ENCODE measurements around the gene NAP1L1. TPM values are rescaled to one million over a fixed set of nuclear protein-coding genes. Genes with fewer than 3 reads are reported as not detected.

Gene NAP1L1
- total RNA-seq, 1 donor from 2014 or later, result 429 TPM

DNA sequence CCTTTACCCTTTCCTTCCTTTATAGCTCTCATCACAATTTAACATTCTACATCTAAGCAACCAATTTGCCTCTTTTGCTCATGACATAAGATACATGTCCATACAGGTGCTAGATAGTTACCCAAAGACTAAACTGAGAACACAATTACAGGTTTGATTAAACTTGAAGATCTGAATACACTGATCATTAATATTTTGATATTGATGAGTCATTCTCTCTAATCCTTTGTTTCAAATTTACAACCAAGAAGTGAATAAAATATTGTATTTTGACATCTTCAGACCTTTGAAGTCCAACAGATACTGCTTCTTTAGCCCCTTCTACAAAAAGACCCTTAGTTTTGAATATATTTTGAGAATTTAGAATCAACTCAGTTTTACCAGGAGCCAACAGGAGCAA lies 2.6 kb downstream of the NAP1L1 start:
- no peak for DNase-seq
- intact Hi-C loops (cut with DNase I), result no loop called here
- H3K36me3 ChIP-seq, result peaks cover 10% of the 10 kb centered on the region
- no peak for ATAC-seq
- H3K9me3 ChIP-seq, result peaks cover 10% of the 10 kb centered on the region
- H3K27ac ChIP-seq, result no peak overlapping the region
- no peaks in the 10 kb centered on the region for H3K27me3 ChIP-seq (ENCODE audit: low read depth)
- H3K4me3 ChIP-seq, result peak overlapping the region; percentile 92
- H3K4me1 ChIP-seq, result peaks cover 53% of the 10 kb centered on the region
- TF ChIP-seq, protein P1, sequence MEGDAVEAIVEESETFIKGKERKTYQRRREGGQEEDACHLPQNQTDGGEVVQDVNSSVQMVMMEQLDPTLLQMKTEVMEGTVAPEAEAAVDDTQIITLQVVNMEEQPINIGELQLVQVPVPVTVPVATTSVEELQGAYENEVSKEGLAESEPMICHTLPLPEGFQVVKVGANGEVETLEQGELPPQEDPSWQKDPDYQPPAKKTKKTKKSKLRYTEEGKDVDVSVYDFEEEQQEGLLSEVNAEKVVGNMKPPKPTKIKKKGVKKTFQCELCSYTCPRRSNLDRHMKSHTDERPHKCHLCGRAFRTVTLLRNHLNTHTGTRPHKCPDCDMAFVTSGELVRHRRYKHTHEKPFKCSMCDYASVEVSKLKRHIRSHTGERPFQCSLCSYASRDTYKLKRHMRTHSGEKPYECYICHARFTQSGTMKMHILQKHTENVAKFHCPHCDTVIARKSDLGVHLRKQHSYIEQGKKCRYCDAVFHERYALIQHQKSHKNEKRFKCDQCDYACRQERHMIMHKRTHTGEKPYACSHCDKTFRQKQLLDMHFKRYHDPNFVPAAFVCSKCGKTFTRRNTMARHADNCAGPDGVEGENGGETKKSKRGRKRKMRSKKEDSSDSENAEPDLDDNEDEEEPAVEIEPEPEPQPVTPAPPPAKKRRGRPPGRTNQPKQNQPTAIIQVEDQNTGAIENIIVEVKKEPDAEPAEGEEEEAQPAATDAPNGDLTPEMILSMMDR (IDR thresholded peaks at IDR 0.05), result no peak

DNA sequence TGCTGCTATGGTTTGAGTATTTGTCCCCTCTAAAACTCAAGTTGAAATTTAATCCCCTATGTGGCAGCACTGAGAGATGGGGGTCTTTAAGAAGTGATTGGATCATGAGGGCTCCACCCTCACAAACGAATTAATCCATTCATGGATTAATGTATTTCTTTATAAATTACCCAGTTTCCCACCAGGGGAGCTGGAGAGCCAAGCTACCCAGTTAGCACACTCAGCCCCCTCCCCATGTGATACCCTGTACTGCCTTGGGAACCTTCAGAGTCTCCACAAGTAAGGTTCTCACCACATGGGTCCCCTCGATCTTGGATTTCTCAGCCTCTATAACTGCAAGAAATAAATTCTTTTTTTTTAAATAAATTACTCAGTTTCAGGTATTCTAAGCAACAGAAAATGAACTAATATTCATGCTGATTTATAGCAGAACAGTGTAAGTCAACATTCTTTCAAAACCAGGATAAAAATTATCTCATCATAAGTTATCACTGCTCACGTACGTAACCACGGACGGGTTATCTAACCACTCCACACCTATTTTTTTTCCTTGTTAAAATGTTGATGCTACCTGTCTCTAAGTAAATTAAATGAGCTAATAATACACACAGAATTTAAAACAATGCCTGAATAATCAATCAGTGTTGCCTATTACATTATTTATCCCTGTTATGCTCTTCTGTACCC lies 3.6 kb downstream of the NAP1L1 start:
- intact Hi-C loops (cut with DNase I), result no loop called here

DNA sequence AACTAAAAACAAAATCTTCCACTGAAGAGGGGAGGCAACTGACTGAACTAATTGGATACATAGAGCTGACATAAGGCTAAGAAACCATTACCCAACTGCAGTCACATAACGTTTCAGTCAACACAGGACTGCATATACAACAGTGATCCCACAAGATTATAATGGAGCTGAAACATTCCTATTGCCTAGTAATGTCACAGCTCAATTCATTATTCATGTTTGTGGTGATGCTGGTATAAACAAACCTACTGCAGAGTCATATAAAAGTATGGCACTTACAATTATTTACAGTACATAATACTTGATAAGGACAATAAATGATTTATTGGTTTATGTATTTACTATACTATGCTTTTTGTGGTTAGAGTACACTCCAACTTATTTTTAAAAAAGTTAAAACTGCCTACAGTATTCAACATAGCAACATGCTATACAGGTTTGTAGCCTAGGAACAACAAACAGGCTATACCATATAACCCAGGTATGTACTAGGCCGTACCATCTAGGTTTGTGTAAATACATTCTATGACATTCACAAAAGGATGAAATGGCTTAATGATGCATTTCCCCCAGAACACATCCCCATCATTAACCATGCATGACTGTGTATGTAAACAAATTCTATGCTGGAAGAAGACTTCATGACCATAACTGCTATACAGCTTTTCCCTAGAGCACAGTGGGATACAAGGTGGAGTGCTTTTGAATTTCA lies 4.3 kb downstream of the NAP1L1 start:
- no peak for ATAC-seq
- H3K9me3 ChIP-seq, result peaks cover 10% of the 10 kb centered on the region
- no peaks in the 10 kb centered on the region for H3K27me3 ChIP-seq (ENCODE audit: low read depth)
- intact Hi-C loops (cut with DNase I), result no loop called here
- TF ChIP-seq, protein P1 (IDR thresholded peaks at IDR 0.05), result no peak
- no peak overlapping the region for H3K27ac ChIP-seq
- peaks cover 10% of the 10 kb centered on the region for H3K36me3 ChIP-seq
- no peak for DNase-seq
- H3K4me1 ChIP-seq, result peaks cover 50% of the 10 kb centered on the region
- H3K4me3 ChIP-seq, result no peak overlapping the region

More for the DNA sequence above, 3.6 kb downstream of the NAP1L1 start:
- no peak for DNase-seq
- no peak overlapping the region for H3K27ac ChIP-seq
- ATAC-seq, result no peak
- peaks cover 10% of the 10 kb centered on the region for H3K36me3 ChIP-seq
- H3K4me1 ChIP-seq, result peaks cover 53% of the 10 kb centered on the region
- TF ChIP-seq, protein P1 (IDR thresholded peaks at IDR 0.05), result no peak
- H3K27me3 ChIP-seq (ENCODE audit: low read depth), result no peaks in the 10 kb centered on the region
- no peak overlapping the region for H3K4me3 ChIP-seq
- peaks cover 10% of the 10 kb centered on the region for H3K9me3 ChIP-seq

DNA sequence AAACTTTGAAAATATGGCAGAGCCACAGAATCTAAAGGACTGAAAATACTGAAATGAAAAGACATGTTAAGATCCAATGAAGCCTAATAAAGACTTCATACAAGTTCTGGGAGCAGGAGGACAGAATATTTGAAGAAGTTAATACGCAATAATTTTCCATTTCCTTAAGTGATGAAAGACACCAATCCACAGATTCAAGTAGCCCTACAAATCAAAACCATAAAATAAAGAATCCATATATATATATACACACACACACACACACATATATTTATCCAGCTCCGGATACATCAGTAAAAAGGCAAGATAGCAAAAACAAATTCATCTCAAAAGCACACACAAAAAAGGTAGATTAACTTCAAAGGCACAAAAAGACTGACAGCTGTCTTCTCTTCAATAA lies 5.7 kb downstream of the NAP1L1 start:
- TF ChIP-seq, protein P1 (IDR thresholded peaks at IDR 0.05), result no peak
- peaks cover 10% of the 10 kb centered on the region for H3K36me3 ChIP-seq
- no peak for ATAC-seq
- DNase-seq, result no peak
- H3K27ac ChIP-seq, result no peak overlapping the region
- no peaks in the 10 kb centered on the region for H3K27me3 ChIP-seq (ENCODE audit: low read depth)
- intact Hi-C loops (cut with DNase I), result no loop called here
- peaks cover 10% of the 10 kb centered on the region for H3K9me3 ChIP-seq
- no peak overlapping the region for H3K4me3 ChIP-seq
- H3K4me1 ChIP-seq, result peaks cover 48% of the 10 kb centered on the region

DNA sequence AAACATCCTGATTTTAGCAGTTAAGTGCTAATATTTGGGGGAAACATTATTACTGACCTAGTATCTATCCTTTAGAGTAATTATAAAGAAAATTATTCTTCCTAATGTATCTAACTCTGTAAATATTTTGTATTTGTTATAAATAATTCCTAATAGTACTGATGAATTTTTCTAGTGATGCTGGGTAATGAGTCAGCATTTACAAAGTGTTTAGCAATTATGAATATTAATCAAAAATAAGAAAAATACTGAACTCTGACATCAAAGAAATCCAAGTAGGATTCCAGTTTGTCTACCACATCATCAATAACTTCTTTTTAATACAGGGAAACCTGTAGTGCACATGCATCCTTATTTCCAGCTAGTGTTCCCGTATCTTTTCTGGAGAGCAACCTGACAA lies 9.0 kb downstream of the NAP1L1 start:
- peaks cover 10% of the 10 kb centered on the region for H3K9me3 ChIP-seq
- no peak overlapping the region for H3K4me3 ChIP-seq
- ATAC-seq (no peak), DNase-seq (no peak)
- no peaks in the 10 kb centered on the region for H3K27me3 ChIP-seq (ENCODE audit: low read depth)
- no peak overlapping the region for H3K27ac ChIP-seq
- TF ChIP-seq, protein P1 (IDR thresholded peaks at IDR 0.05), result no peak
- intact Hi-C loops (cut with DNase I), result no loop called here
- peaks cover 24% of the 10 kb centered on the region for H3K4me1 ChIP-seq
- peaks cover 12% of the 10 kb centered on the region for H3K36me3 ChIP-seq

Data from lower lobe of right lung (tissue), 2 donors.